Retinal pigment epithelial cell (primary cell): ENCODE data around the gene P2RY14.
A peak's percentile ranks its signal among the peaks of the same experiment; 100 is the strongest.

ENCODE experiments used
- DNase-seq: peaks from one replicate; pipeline ENCODE4 v3.0.0-alpha.2; 2010; ENCODE audit warnings: low read depth
- H3K4me3 ChIP-seq: 2 replicates; pipeline ENCODE4 v1.5.1; 2011; ENCODE audit warnings: mild to moderate bottlenecking, low read length, control low read depth, moderate library complexity
- TF ChIP-seq, protein P1 (sequence below): conservative IDR thresholded peaks from 2 replicates; pipeline ENCODE4 v1.5.1; 2011; ENCODE audit warnings: low read depth, low read length, control low read depth, inconsistent platforms

The P2RY14 gene

DNA sequence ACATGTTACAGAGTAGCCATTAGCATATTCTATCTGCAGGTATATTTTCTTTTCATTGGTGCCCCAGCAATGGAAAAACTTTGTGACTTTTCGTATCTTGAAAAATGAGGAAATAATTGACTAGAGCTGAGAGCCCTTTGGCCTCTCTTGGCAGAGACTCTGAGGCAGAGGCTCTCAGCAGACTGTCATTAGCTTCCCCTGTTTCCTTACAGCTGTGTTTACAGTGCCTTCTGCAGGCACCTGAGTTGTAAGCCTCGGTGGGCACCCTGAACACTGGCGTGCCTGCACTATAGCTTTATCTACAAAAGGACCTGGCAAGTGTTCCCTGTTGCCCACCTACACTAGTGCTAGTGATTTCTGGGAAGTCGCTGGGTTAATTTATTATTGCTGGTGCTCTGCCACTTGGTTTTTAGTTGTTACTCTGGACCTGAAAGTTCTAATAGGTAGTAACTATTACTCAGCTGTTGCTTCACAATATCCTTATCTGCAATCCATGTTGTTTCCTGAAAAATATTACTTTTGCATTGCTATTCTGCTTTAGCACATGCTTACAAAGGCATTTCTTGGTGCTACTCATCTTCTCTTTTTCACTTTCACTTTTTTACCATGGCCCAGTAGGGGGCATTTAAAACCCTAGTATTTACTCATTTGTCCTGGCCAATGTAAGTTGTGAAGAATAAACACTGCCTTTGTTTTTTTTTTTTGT lies 67.5 kb downstream of the P2RY14 start:
- DNase-seq, result no peak
- TF ChIP-seq, protein P1, sequence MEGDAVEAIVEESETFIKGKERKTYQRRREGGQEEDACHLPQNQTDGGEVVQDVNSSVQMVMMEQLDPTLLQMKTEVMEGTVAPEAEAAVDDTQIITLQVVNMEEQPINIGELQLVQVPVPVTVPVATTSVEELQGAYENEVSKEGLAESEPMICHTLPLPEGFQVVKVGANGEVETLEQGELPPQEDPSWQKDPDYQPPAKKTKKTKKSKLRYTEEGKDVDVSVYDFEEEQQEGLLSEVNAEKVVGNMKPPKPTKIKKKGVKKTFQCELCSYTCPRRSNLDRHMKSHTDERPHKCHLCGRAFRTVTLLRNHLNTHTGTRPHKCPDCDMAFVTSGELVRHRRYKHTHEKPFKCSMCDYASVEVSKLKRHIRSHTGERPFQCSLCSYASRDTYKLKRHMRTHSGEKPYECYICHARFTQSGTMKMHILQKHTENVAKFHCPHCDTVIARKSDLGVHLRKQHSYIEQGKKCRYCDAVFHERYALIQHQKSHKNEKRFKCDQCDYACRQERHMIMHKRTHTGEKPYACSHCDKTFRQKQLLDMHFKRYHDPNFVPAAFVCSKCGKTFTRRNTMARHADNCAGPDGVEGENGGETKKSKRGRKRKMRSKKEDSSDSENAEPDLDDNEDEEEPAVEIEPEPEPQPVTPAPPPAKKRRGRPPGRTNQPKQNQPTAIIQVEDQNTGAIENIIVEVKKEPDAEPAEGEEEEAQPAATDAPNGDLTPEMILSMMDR, result peak; percentile 14
- no peak overlapping the region for H3K4me3 ChIP-seq

DNA sequence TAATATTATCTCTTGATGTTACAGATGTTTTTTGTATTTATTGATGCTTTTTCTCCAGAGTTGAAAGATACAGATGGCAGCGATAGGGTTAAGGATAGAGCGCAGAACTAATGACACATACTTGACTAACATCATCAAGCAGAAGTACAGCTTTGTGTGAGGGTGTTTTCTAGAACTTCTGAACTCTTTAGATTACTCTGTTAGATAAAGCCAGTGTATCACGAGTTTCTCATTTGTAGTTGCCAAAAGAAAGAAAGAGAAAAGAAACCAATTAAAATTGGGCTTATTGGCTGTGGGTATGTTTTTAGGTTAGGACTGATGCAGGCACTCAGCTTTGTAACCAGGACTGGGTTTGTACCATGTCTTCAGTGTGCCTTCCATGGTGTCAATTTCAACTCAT lies 68.7 kb downstream of the P2RY14 start:
- TF ChIP-seq, protein P1, result no peak
- no peak for DNase-seq
- H3K4me3 ChIP-seq, result no peak overlapping the region

DNA sequence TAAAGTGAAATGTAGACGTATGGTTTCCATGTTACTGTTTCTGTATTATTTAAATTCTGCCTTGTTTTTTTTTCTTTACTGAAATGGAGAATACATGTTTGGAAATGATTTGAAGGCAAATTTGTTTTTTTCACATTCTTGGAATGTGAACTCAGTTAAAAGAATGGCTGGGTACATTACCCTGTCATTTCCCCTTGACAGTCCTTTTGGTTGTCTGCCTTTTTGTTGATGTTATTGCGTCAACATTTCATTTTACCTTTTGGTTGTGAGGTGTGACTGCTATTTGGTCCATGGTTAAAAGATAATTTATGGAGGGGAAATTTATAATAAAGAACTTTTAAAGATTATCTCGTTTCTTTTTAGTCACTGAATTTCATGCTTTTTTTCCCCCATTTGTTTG lies 72.1 kb downstream of the P2RY14 start:
- TF ChIP-seq, protein P1, result no peak
- no peak for DNase-seq
- H3K4me3 ChIP-seq, result no peak overlapping the region

DNA sequence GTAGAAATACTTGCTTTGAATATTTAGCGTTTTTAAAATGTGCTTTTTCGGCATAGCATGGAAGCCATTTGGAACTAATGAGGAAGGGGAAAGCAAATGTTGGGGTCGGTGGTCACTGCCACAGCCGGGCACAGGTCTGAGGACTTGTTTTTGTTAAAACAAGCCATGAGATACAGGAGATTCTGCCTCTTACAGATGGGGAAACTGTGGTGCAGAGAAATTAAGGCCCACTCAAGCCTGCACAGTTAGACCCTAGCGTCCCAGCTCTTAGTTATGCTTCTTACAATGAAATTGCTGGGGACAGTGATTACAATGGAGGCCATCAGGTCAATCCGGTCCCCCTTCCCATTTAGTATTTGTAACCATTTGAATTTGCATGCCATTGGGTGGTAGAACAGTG lies 72.9 kb downstream of the P2RY14 start:
- no peak for DNase-seq
- TF ChIP-seq, protein P1, result no peak

DNA sequence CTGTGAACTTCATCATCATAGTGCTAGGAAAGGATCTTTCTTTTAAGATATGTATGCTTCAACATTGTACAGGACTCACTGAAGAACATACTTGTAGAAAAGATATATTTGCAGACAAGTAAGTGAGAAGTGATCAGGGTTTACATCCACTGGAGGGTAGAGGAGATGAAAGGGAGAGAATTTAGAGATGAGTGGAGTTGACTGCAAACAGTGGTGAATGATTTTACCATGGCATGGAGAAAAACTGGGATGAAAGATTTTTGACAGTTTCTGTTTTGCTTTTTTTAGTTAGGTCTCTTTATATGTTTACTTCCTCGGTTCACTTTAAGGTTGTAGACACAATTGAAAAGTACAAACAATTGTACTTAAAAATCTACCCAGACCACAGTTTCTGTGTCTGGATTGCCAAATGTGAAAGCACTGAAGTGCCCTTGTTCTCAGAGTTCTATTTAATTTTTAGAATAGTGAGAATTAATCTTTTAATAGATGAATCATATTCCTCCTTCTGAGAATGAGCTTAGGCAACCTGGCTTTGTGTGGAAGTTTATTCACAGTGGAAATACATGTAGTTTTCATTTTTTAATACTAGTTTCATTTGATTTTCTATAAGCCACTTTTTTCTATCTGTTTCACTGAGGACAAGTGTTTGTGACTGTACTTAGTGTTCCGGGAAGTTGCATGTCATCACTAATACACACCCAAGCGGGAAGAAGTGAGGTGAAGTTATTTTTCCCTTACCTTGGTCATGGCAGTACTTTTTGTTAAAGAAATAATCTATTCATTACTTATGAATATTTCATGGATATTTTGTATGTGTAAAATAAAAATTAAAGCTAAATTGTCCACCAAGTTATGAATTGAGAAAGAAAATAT lies 73.6 kb downstream of the P2RY14 start:
- H3K4me3 ChIP-seq, result no peak overlapping the region
- DNase-seq, result no peak
- TF ChIP-seq, protein P1, result no peak

More for the DNA sequence above, 72.9 kb downstream of the P2RY14 start:
- H3K4me3 ChIP-seq, result no peak overlapping the region

DNA sequence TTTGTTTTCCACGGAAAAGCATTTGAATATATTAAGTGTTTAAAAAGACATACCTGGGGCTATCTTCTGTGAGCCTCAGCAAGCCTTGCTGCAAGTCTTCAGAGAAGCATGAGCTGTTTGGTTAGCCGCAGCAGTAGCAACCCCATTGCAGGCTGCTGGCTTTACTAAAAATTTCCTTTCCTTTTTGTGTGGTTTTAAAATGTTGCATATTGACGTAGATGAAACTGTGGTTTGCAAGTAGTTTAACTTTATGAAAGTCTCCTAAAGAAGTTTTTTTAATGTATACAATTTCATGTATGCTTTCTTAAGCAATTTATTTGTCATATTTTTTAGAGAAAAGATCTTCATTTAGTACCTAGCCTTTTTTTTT lies 75.3 kb downstream of the P2RY14 start, which contains the start of gene GPR171:
TSS of gene GPR171 (minus strand) at position 166 of the 370 bp plus-strand sequence. CDS start 3,830 bp downstream, outside the sequence.
- TF ChIP-seq, protein P1, result no peak
- no peak for DNase-seq
- H3K4me3 ChIP-seq, result no peak within 1 kb of the TSS
